ENCODE data around the gene MED16. TPM values are rescaled to one million over a fixed set of nuclear protein-coding genes. Genes with fewer than 3 reads are reported as not detected.

The MED16 gene
- total and polyA plus RNA-seq, 2 experiments from 2014 or later, result 26.6 to 66.5 TPM

GRCh38 chr19:890831-891230 lies 2.2 kb downstream of the MED16 start:
- TF ChIP-seq EZH2 (IDR thresholded peaks at IDR 0.05; ENCODE audit: insufficient read depth, poor library complexity, severe bottlenecking) (no peak), EZH2phosphoT487 (IDR thresholded peaks at IDR 0.05; ENCODE audit: insufficient read depth, low read depth) (no peak)
- no peaks in the 10 kb centered on the region for H3K4me1 ChIP-seq (ENCODE audit: insufficient read depth)
- no peaks in the 10 kb centered on the region for H3K9me3 ChIP-seq (ENCODE audit: low read depth)
- WGBS, 2 experiments (ENCODE audit: low coverage in 1 of 2, low lambda C conversion rate in 2 of 2, missing lambda C conversion rate in 2 of 2), result 89 to 90% methylated on average over 13 to 18 of the region's 18 CpGs
- in situ Hi-C loops (cut with MboI), result no loop called here
- peaks cover 11% of the 10 kb centered on the region for H3F3A ChIP-seq (ENCODE audit: insufficient read depth)
- H2AFZ ChIP-seq, result no peak overlapping the region
- no peaks in the 10 kb centered on the region for H3K27me3 ChIP-seq (replicated peaks; ENCODE audit: insufficient read depth)
- no peaks in the 10 kb centered on the region for H4K20me1 ChIP-seq (ENCODE audit: insufficient read depth)
- H3K9ac ChIP-seq, result no peak overlapping the region
- no peak overlapping the region for H3K4me3 ChIP-seq
- H3K9me2 ChIP-seq (ENCODE audit: insufficient read depth), result no peaks in the 10 kb centered on the region
- H3K36me3 ChIP-seq (ENCODE audit: low read depth), result no peaks in the 10 kb centered on the region
- H3K4me2 ChIP-seq (ENCODE audit: unreplicated experiment), result no peak overlapping the region
- DNase-seq, result no peak
- H3K79me2 ChIP-seq (ENCODE audit: insufficient read depth), result peaks cover 24% of the 10 kb centered on the region
- no peak overlapping the region for H3K27ac ChIP-seq

- no peaks in the 10 kb centered on the region for H4K20me1 ChIP-seq (ENCODE audit: insufficient read depth)
- H3K9me2 ChIP-seq (ENCODE audit: insufficient read depth), result no peaks in the 10 kb centered on the region
- in situ Hi-C loops (cut with MboI), result no loop called here
- no peak for DNase-seq
- WGBS, 2 experiments (ENCODE audit: low coverage in 1 of 2, low lambda C conversion rate in 2 of 2, missing lambda C conversion rate in 2 of 2), result 92 to 93% methylated on average over 25 to 26 of the region's 26 CpGs
- no peak overlapping the region for H3K9ac ChIP-seq
- no peak for TF ChIP-seq EZH2phosphoT487 (IDR thresholded peaks at IDR 0.05; ENCODE audit: insufficient read depth, low read depth)
- TF ChIP-seq EZH2 (IDR thresholded peaks at IDR 0.05; ENCODE audit: insufficient read depth, poor library complexity, severe bottlenecking), result no peak
- no peaks in the 10 kb centered on the region for H3K4me1 ChIP-seq (ENCODE audit: insufficient read depth)
- H3K79me2 ChIP-seq (ENCODE audit: insufficient read depth), result peaks cover 24% of the 10 kb centered on the region
- H3K9me3 ChIP-seq (ENCODE audit: low read depth), result no peaks in the 10 kb centered on the region
- no peak overlapping the region for H3K27ac ChIP-seq
- H3K4me2 ChIP-seq (ENCODE audit: unreplicated experiment), result no peak overlapping the region
- H3K27me3 ChIP-seq (replicated peaks; ENCODE audit: insufficient read depth), result no peaks in the 10 kb centered on the region
- no peak overlapping the region for H2AFZ ChIP-seq
- H3F3A ChIP-seq (ENCODE audit: insufficient read depth), result peaks cover 11% of the 10 kb centered on the region
- no peaks in the 10 kb centered on the region for H3K36me3 ChIP-seq (ENCODE audit: low read depth)
- H3K4me3 ChIP-seq, result no peak overlapping the region
These were observed 3.2 kb downstream of the MED16 start for GRCh38 chr19:889662-890295.

GRCh38 chr19:888581-889385 lies 4.2 kb downstream of the MED16 start:
- H3K4me2 ChIP-seq (ENCODE audit: unreplicated experiment), result no peak overlapping the region
- no peak overlapping the region for H3K4me3 ChIP-seq
- no peak for TF ChIP-seq EZH2phosphoT487 (IDR thresholded peaks at IDR 0.05; ENCODE audit: insufficient read depth, low read depth)
- no peak for TF ChIP-seq EZH2 (IDR thresholded peaks at IDR 0.05; ENCODE audit: insufficient read depth, poor library complexity, severe bottlenecking)
- no peak overlapping the region for H3K27ac ChIP-seq
- no peaks in the 10 kb centered on the region for H3K4me1 ChIP-seq (ENCODE audit: insufficient read depth)
- no peaks in the 10 kb centered on the region for H3K9me3 ChIP-seq (ENCODE audit: low read depth)
- H2AFZ ChIP-seq, result no peak overlapping the region
- no peaks in the 10 kb centered on the region for H3K36me3 ChIP-seq (ENCODE audit: low read depth)
- H4K20me1 ChIP-seq (ENCODE audit: insufficient read depth), result no peaks in the 10 kb centered on the region
- no peaks in the 10 kb centered on the region for H3K9me2 ChIP-seq (ENCODE audit: insufficient read depth)
- no peak overlapping the region for H3K9ac ChIP-seq
- WGBS, 2 experiments (ENCODE audit: low coverage in 1 of 2, low lambda C conversion rate in 2 of 2, missing lambda C conversion rate in 2 of 2), result 88 to 93% methylated on average over 26 to 30 of the region's 30 CpGs
- peaks cover 3% of the 10 kb centered on the region for H3F3A ChIP-seq (ENCODE audit: insufficient read depth)
- no peaks in the 10 kb centered on the region for H3K27me3 ChIP-seq (replicated peaks; ENCODE audit: insufficient read depth)
- no peak for DNase-seq
- in situ Hi-C loops (cut with MboI), result no loop called here
- peaks cover 24% of the 10 kb centered on the region for H3K79me2 ChIP-seq (ENCODE audit: insufficient read depth)

DNA sequence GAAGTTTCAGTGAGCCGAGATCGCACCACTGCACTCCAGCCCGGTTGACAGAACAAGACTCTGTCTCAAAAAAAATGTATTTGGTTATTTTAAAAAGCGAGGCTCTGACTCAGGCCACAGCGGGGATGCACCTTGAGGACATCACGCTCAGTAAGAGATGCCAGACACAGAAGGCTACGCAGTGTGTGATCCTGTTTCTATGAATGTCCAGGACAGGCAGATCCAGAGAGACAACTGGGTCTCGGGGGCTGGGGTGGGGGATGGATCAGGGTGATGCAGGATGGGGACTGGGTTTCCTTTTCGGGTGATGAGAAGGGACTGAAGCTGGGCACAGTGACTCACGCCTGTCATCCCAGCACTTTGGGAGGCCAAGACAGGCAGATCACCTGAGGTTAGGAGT lies 5.4 kb downstream of the MED16 start:
- no peaks in the 10 kb centered on the region for H3K4me1 ChIP-seq (ENCODE audit: insufficient read depth)
- no peak overlapping the region for H3K4me3 ChIP-seq
- no peak overlapping the region for H3K4me2 ChIP-seq (ENCODE audit: unreplicated experiment)
- H3K79me2 ChIP-seq (ENCODE audit: insufficient read depth), result peaks cover 24% of the 10 kb centered on the region
- in situ Hi-C loops (cut with MboI), result no loop called here
- H3K36me3 ChIP-seq (ENCODE audit: low read depth), result no peaks in the 10 kb centered on the region
- 91 to 94% methylated on average over 10 of the region's 10 CpGs for WGBS, 2 experiments (ENCODE audit: low coverage in 1 of 2, low lambda C conversion rate in 2 of 2, missing lambda C conversion rate in 2 of 2)
- no peaks in the 10 kb centered on the region for H4K20me1 ChIP-seq (ENCODE audit: insufficient read depth)
- TF ChIP-seq EZH2 (IDR thresholded peaks at IDR 0.05; ENCODE audit: insufficient read depth, poor library complexity, severe bottlenecking), result no peak
- no peak for TF ChIP-seq EZH2phosphoT487 (IDR thresholded peaks at IDR 0.05; ENCODE audit: insufficient read depth, low read depth)
- no peak overlapping the region for H3K27ac ChIP-seq
- no peak overlapping the region for H2AFZ ChIP-seq
- H3K27me3 ChIP-seq (replicated peaks; ENCODE audit: insufficient read depth), result no peaks in the 10 kb centered on the region
- no peaks in the 10 kb centered on the region for H3F3A ChIP-seq (ENCODE audit: insufficient read depth)
- no peak overlapping the region for H3K9ac ChIP-seq
- H3K9me2 ChIP-seq (ENCODE audit: insufficient read depth), result no peaks in the 10 kb centered on the region
- no peaks in the 10 kb centered on the region for H3K9me3 ChIP-seq (ENCODE audit: low read depth)
- DNase-seq, result no peak
